SU-DHL-6 (cell line): ENCODE results near the gene ULK3.

ENCODE experiments used
- H2AFZ ChIP-seq: fragments of 200-600 bp; sonication (generic); 2 replicates; pipeline ENCODE4 v1.6.1; 2014; ENCODE audit warnings: low read depth, mild to moderate bottlenecking, moderate library complexity, mixed read lengths, antibody characterized with exemption, low read length; ENCODE audit not compliant: severe bottlenecking
- H3F3A ChIP-seq: fragments of 200-600 bp; shearing (Covaris generic); 2 replicates; pipeline ENCODE4 v1.6.0; 2016; ENCODE audit warnings: antibody characterized with exemption, mild to moderate bottlenecking; ENCODE audit not compliant: insufficient read depth
- H3K27ac ChIP-seq: fragments of 200-600 bp; sonication (generic); 2 replicates; pipeline ENCODE4 v1.5.1; 2016; ENCODE audit warnings: low read depth, mild to moderate bottlenecking, low read length, moderate library complexity, mixed read lengths
- H3K27me3 ChIP-seq: fragments of 200-600 bp; sonication (generic), shearing (Covaris generic); 2 replicates; pipeline ENCODE4 v1.6.0; 2014; ENCODE audit warnings: mild to moderate bottlenecking, low read length
- H3K36me3 ChIP-seq: fragments of 200-600 bp; sonication (generic); 2 replicates; pipeline ENCODE4 v1.6.1; 2014; ENCODE audit warnings: mild to moderate bottlenecking, low read length, mixed read lengths
- H3K4me2 ChIP-seq: fragments of 300-600, 200-600 bp; shearing (Covaris generic), sonication (generic); 2 replicates; pipeline ENCODE4 v1.6.0; 2014; ENCODE audit warnings: low read length, low read depth, mild to moderate bottlenecking; ENCODE audit not compliant: poor library complexity, severe bottlenecking
- H3K4me3 ChIP-seq: fragments of 200-600 bp; sonication (generic); 2 replicates; pipeline ENCODE4 v1.5.1; 2014; ENCODE audit warnings: antibody characterized with exemption, low read length, mild to moderate bottlenecking, mixed read lengths; ENCODE audit not compliant: insufficient read depth, poor library complexity, severe bottlenecking
- H3K79me2 ChIP-seq: fragments of 200-600 bp; sonication (generic); 2 replicates; pipeline ENCODE4 v1.6.1; 2014; ENCODE audit warnings: mild to moderate bottlenecking, low read length, moderate library complexity; ENCODE audit not compliant: insufficient read depth
- H3K9ac ChIP-seq: fragments of 200-600 bp; sonication (generic); 2 replicates; pipeline ENCODE4 v1.7.0; 2014; ENCODE audit warnings: mild to moderate bottlenecking, low read length
- H3K9me2 ChIP-seq: fragments of 200-600 bp; sonication (generic); replicated peaks from 2 replicates; pipeline ENCODE4 v1.6.1; 2014; ENCODE audit warnings: low read length; ENCODE audit not compliant: insufficient read depth
- H3K9me3 ChIP-seq: fragments of 200-600 bp; sonication (generic); 2 replicates; pipeline ENCODE4 v1.6.1; 2014; ENCODE audit warnings: low read length, mixed read lengths; ENCODE audit not compliant: insufficient read depth
- H4K20me1 ChIP-seq: fragments of 200-600 bp; sonication (generic); 2 replicates; pipeline ENCODE4 v1.6.1; 2014; ENCODE audit warnings: low read depth, mild to moderate bottlenecking, antibody characterized with exemption, low read length, moderate library complexity, mixed read lengths
- EZH2phosphoT487 ChIP-seq: fragments of 200-600 bp; sonication (generic), shearing (Covaris generic); conservative IDR thresholded peaks from 2 replicates; pipeline ENCODE4 v1.6.1; 2018; ENCODE audit warnings: mild to moderate bottlenecking, antibody characterized with exemption, low read length, moderate library complexity, mixed read lengths
- TF ChIP-seq, protein P1 (sequence below): fragments of 200-600 bp; sonication (generic); IDR thresholded peaks from one replicate; pipeline ENCODE4 v1.5.1; 2017; ENCODE audit warnings: antibody characterized with exemption, mild to moderate bottlenecking, low read length, moderate library complexity; ENCODE audit not compliant: insufficient read depth, poor library complexity, severe bottlenecking

ULK3 gene

DNA sequence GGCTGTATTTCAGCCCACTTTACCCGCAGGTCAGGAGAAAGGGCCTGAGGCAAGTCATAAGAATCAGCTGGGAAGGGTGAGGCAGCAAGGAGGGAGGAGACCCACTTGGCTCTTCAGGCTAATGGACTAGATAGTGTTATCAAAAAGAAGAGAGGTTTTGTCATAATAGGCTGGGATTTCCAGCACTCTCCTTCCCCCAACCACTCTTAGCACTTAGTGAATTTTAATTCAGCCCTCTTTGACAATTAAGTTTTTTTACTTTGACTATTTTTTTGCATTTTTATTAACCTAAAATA is 47.7 kb upstream of the ULK3 start:
- H3K4me3 ChIP-seq = peak overlapping the region; percentile 73
- no peaks in the 10 kb centered on the region for H3F3A ChIP-seq
- peak overlapping the region; percentile 75 for H3K9ac ChIP-seq
- no peaks in the 10 kb centered on the region for H3K36me3 ChIP-seq
- H3K27ac ChIP-seq = no peak overlapping the region
- no peak for TF ChIP-seq EZH2phosphoT487
- TF ChIP-seq, protein P1, sequence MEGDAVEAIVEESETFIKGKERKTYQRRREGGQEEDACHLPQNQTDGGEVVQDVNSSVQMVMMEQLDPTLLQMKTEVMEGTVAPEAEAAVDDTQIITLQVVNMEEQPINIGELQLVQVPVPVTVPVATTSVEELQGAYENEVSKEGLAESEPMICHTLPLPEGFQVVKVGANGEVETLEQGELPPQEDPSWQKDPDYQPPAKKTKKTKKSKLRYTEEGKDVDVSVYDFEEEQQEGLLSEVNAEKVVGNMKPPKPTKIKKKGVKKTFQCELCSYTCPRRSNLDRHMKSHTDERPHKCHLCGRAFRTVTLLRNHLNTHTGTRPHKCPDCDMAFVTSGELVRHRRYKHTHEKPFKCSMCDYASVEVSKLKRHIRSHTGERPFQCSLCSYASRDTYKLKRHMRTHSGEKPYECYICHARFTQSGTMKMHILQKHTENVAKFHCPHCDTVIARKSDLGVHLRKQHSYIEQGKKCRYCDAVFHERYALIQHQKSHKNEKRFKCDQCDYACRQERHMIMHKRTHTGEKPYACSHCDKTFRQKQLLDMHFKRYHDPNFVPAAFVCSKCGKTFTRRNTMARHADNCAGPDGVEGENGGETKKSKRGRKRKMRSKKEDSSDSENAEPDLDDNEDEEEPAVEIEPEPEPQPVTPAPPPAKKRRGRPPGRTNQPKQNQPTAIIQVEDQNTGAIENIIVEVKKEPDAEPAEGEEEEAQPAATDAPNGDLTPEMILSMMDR = no peak
- H3K27me3 ChIP-seq = no peaks in the 10 kb centered on the region
- H4K20me1 ChIP-seq = no peaks in the 10 kb centered on the region
- H3K4me2 ChIP-seq = peak overlapping the region; percentile 79
- peaks cover 4% of the 10 kb centered on the region; the same call in 1 of the 2 replicates for H3K79me2 ChIP-seq
- H3K9me3 ChIP-seq = no peaks in the 10 kb centered on the region
- H3K9me2 ChIP-seq = no peaks in the 10 kb centered on the region
- peak overlapping the region; percentile 88 for H2AFZ ChIP-seq

DNA sequence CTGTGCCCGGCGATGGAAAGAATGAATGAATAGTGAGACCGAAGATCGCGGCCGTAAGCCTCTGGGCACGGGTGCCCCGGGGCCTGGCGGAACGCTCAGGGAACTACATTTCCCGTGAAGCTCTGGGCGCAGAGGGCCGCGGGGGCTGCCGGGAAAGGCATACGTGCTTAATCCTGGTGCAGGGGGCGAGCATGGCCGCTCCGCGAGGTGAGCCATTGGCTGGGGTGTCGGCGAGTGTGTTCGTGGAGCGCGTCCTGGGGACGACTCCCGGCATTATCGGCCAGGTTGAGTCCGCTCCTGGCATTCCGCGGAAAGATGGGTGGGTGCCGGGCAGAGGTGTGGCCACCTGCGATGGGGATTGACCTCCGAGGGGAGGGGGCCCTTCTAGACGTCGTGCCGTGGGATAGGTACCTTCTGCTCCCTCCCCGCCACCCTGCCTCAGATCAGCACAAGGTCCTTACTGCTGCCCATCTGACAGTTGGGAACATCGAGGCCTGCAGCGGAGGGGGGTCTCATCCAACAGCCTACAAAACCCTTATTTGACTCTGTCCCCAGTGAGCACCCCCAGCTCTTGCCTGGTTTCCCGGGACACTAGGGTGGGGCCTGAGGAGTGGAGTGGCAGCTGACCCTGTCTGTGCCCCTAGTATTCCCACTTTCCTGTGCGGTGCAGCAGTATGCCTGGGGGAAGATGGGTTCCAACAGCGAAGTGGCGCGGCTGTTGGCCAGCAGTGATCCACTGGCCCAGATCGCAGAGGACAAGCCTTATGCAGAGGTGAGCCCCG is 47.1 kb upstream of the ULK3 start, which contains the start of gene MPI:
TSS of gene MPI (plus strand) at position 160 of the 782 bp plus-strand sequence. CDS start at position 192, 32 bp downstream.
- Histone ChIP-seq H3K4me3 (peak within 1 kb of the TSS; percentile 73), H3K36me3 (no peaks in the 10 kb centered on the region), H2AFZ (peak within 1 kb of the TSS; percentile 88), H3K27ac (no peak within 1 kb of the TSS; the same call in 1 of the 2 replicates), H3K9me3 (no peaks in the 10 kb centered on the region), H3K9ac (peak within 1 kb of the TSS; percentile 75), H4K20me1 (no peaks in the 10 kb centered on the region), H3K79me2 (peaks cover 4% of the 10 kb centered on the region; the same call in 1 of the 2 replicates), H3K9me2 (no peaks in the 10 kb centered on the region), H3K27me3 (no peaks in the 10 kb centered on the region), H3K4me2 (peak within 1 kb of the TSS; percentile 79), H3F3A (no peaks in the 10 kb centered on the region)
- no peak for TF ChIP-seq EZH2phosphoT487
- TF ChIP-seq, protein P1 = no peak

DNA sequence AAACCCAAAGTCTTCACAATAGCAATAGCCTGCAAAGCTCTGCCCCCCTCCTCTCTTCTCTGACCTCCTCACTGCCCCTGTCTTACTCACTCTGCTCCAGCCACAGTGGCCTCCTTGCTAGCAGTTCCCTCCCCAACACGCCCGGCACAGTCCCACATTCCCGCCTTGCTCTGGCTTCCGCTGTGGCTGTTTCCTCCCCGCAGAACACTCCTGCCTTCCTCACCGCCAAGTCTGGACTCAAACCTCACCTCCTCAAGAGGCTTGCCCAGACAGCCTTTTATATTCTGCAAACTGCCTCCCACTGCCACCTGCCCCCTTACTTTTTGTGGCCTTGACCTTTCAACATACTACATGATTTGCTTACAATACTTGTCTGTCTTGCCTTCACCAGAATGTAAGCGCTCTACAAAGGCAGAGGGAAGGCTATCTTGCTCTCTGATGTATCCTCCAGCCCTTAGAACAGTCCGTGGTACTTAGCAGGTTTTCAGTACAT is 46.5 kb upstream of the ULK3 start:
- Histone ChIP-seq H3K79me2 (peaks cover 4% of the 10 kb centered on the region; the same call in 1 of the 2 replicates), H3K4me3 (peak overlapping the region; percentile 73), H3F3A (no peaks in the 10 kb centered on the region), H3K27ac (no peak overlapping the region; the same call in 1 of the 2 replicates), H3K9ac (peak overlapping the region; percentile 75), H2AFZ (peak overlapping the region; percentile 88), H3K4me2 (peak overlapping the region; percentile 79), H3K36me3 (no peaks in the 10 kb centered on the region), H3K9me2 (no peaks in the 10 kb centered on the region), H3K9me3 (no peaks in the 10 kb centered on the region), H3K27me3 (no peaks in the 10 kb centered on the region), H4K20me1 (no peaks in the 10 kb centered on the region)
- TF ChIP-seq, protein P1 = no peak
- no peak for TF ChIP-seq EZH2phosphoT487
